ENCODE results near the gene NUCKS1. TPM values are rescaled to one million over a fixed set of nuclear protein-coding genes. Genes with fewer than 3 reads are reported as not detected.
A peak's percentile ranks its signal among the peaks of the same experiment; 100 is the strongest.

NUCKS1 gene
- total and polyA plus RNA-seq, 8 donors: 15.1 to 91.4 (median 53.5) TPM

GRCh38 chr1:205719762-205720161 lies 30.2 kb downstream of the NUCKS1 start:
- no peak for TF ChIP-seq CTCF (IDR thresholded peaks at IDR 0.05)

DNA sequence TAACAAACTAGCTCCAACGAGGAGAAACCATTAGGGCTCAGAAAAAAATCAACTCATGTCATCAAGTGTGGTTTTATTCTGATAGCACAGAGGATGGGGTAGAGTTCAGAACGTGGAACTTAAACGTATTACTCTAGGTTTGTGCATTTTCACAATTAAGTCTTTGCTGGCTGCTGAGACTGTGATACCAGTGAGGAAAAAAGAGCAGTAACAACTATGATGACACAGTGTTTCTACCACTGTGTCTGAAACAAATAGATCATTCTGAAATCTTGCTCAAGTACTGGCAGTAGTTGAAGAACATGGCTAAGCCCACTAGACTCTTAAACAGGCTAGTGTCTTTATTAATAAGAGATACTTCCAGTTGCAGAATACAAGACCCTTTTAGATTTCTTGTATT lies 31.0 kb downstream of the NUCKS1 start:
- no peaks in the 10 kb centered on the region for H3K27me3 ChIP-seq
- 67 to 68% methylated on average over 3 of the region's 3 CpGs for WGBS, 2 donors
- no peak for ATAC-seq
- no peaks in the 10 kb centered on the region for H3K4me1 ChIP-seq
- peaks cover 7 to 45% (median 20%) of the 10 kb centered on the region in 3 donors for H3K36me3 ChIP-seq
- FAIRE-seq: no peak
- DNase-seq: no peak
- intact Hi-C loops (cut with DNase I): no loop called here
- H3K4me3 ChIP-seq: no peak overlapping the region
- no peak overlapping the region for H3K27ac ChIP-seq
- TF ChIP-seq CTCF (IDR thresholded peaks at IDR 0.05): no peak
- H3K9me3 ChIP-seq: no peaks in the 10 kb centered on the region

More at GRCh38 chr1:205719762-205720161, 30.2 kb downstream of the NUCKS1 start:
- Histone ChIP-seq H3K36me3 (peaks cover 7 to 45% (median 20%) of the 10 kb centered on the region in 3 donors), H3K27ac (no peak overlapping the region), H3K27me3 (no peaks in the 10 kb centered on the region), H3K9me3 (no peaks in the 10 kb centered on the region), H3K4me3 (no peak overlapping the region), H3K4me1 (no peaks in the 10 kb centered on the region)
- intact Hi-C loops (cut with DNase I): no loop called here
- ATAC-seq: no peak
- no peak for FAIRE-seq
- no peak for DNase-seq

DNA sequence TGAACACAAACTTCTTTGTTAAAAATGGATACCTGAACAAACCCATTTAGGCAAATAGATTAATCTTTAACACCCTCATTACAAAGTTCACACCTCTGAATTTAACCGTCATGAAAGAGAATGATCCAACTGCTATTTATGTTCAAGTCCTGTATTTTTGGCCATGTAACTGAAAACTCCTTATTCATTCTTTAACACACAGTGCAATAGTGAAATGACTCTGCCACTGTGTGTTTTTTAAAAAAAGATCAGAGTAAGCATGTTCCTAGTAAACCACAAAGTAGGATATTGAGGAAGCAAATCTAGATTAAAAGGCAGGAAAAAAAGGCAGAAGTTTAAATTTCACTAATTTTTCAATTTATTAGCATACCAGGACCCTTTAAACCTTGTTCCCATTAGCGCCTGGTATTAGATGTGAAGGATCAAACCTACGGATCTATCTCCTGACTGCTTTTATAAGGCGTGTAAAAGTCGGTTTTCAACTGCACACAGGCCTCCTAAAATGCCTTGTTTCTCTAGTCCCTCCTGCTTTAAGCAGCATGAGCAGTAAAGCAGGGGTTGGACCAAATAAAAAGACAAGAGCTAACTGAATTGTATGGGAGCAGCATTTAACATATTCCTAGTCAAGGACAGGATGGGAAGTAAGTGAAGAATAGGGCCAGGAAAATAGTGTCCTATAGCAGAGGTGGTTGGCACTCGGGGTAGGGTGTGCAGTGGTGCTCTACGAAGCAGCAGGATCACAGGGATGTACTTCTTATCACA lies 33.4 kb downstream of the NUCKS1 start:
- DNase-seq: no peak
- Histone ChIP-seq H3K4me1 (no peaks in the 10 kb centered on the region), H3K36me3 (peaks cover 7 to 45% (median 20%) of the 10 kb centered on the region in 3 donors), H3K4me3 (no peak overlapping the region), H3K9me3 (no peaks in the 10 kb centered on the region), H3K27me3 (no peaks in the 10 kb centered on the region), H3K27ac (no peak overlapping the region)
- no peak for TF ChIP-seq CTCF (IDR thresholded peaks at IDR 0.05)
- 72 to 74% methylated on average over 7 of the region's 7 CpGs for WGBS, 2 donors
- intact Hi-C loops (cut with DNase I): no loop called here
- no peak for FAIRE-seq
- ATAC-seq: peak in 2 of 4 donors; percentile 29 to 36

DNA sequence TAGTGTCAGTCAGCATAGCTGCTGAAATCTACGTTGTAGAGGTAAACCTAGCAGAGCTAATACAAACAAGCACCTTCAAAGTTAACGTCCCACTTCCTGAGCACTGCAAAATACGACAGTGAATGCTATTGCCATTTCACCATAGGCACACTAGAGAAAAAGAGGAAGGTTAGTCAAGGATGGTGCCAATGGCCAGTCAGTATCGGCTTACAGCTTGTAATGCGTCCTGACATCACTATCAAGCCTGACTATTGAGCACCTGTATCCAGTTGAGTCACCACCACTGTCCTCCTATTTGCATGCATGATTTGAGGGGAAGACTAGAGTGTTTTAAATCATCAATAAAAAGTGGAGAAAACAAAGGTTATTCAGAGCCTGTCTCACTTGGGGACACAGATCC lies 34.4 kb downstream of the NUCKS1 start:
- WGBS, 2 donors: 87% methylated on average over 5 of the region's 5 CpGs
- Histone ChIP-seq H3K4me3 (no peak overlapping the region), H3K27ac (no peak overlapping the region), H3K4me1 (no peaks in the 10 kb centered on the region), H3K9me3 (no peaks in the 10 kb centered on the region), H3K36me3 (peaks cover 7 to 40% (median 17%) of the 10 kb centered on the region in 3 donors), H3K27me3 (no peaks in the 10 kb centered on the region)
- TF ChIP-seq CTCF (IDR thresholded peaks at IDR 0.05): no peak
- DNase-seq: no peak
- no peak for FAIRE-seq
- intact Hi-C loops (cut with DNase I): no loop called here
- peak in 2 of 4 donors; percentile 9 to 26 for ATAC-seq

DNA sequence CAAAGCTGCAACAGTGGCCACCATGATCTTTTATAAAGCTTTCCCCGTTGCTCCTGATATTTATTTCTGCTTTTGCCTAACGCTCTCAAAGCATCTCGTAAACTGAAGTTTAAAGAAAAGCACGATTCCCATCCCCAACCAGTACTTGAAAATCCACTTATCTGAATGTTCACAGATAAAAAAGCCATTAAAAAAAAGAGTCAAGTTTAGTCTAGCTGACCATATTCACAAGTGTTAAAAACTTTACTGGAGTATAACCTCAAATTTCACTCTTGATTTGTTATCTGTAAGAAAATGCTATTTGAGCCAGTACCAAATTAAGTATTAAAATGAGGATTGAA lies 35.1 kb downstream of the NUCKS1 start:
- Histone ChIP-seq H3K9me3 (no peaks in the 10 kb centered on the region), H3K27me3 (no peaks in the 10 kb centered on the region), H3K4me1 (no peaks in the 10 kb centered on the region), H3K36me3 (peaks cover 7 to 33% (median 12%) of the 10 kb centered on the region in 3 donors), H3K4me3 (no peak overlapping the region), H3K27ac (no peak overlapping the region)
- no peak for DNase-seq
- intact Hi-C loops (cut with DNase I): no loop called here
- ATAC-seq: no peak
- FAIRE-seq: no peak
- 85 to 88% methylated on average over 4 of the region's 4 CpGs for WGBS, 2 donors
- TF ChIP-seq CTCF (IDR thresholded peaks at IDR 0.05): no peak
